Measurements from ENCODE around the gene PIK3C3. TPM values are rescaled to one million over a fixed set of nuclear protein-coding genes. Genes with fewer than 3 reads are reported as not detected.

Gene PIK3C3
- total RNA-seq, 4 donors from 2014 or later: 26.2 to 63.2 (median 30.8) TPM

DNA sequence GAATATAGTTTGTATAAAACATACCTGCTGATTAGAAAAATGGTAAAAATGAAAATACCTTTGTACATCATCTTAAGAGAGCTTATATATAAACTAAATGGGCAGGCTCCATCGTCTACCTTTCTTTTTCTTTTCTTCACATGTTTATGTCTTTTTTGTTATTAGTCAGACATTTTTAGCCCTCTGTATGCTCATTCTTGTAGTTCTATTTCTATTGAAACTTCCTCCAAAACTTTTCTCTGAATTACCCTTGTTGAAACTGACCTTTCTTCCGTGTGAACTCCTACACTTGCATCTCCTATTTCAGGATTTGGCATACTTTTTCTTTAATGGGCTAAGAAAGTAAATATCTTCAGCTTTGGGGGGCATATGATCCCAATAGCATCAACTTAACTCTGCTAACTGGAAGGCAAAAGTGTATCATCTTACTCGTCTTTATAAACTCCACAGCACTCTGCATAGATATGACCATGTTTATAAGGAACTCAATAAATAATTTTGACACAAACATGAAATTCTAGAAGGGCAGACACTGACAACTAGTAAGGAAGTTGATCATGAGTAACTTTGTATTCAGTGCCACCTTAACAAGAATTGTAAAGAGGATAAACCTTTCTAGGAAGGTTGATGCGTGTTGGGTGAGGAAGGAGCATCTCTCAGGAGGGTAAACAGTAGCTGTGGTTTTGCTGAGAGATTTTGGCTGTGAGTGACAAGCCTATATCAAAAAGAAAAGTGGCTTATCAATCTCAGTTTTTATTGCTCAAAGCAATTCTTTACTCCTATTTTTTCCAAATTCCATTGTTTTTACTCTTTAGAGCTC is 127.6 kb downstream of the PIK3C3 start:
- Histone ChIP-seq H3K27me3 (no peaks in the 10 kb centered on the region), H3K4me1 (no peaks in the 10 kb centered on the region), H3K27ac (no peak overlapping the region), H3K4me3 (no peak overlapping the region), H3K9me3 (no peaks in the 10 kb centered on the region), H3K36me3 (peaks cover 31% of the 10 kb centered on the region)
- no peak for DNase-seq (ENCODE audit: low spot score in 2 of 2)
- 90% methylated on average over 4 of the region's 4 CpGs for WGBS
- TF ChIP-seq CTCF (IDR thresholded peaks at IDR 0.05) (no peak), EP300 (IDR thresholded peaks at IDR 0.05) (no peak), POLR2A (IDR thresholded peaks at IDR 0.05) (no peak), POLR2AphosphoS5 (IDR thresholded peaks at IDR 0.05) (no peak)

DNA sequence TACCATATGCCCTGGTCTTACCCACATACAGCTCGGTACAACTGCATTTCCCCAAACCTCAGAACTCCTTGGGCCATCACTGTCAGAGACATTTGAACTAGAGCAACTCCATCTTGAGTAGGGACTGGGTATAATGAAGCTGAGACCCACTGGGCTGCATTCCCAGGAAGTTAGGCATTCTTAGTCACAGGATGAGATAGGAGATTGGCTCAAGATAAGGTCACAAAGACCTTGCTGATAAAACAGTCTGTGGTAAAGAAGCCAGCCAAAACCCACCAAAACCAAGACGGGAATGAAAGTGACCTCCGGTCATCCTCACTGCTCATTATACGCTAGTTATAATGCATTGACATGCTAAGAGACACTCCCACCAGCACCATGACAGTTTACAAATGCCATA is 131.3 kb downstream of the PIK3C3 start:
- DNase-seq (ENCODE audit: low spot score in 2 of 2): no peak
- H3K27ac ChIP-seq: no peak overlapping the region
- WGBS: 88% methylated on average over 4 of the region's 4 CpGs

DNA sequence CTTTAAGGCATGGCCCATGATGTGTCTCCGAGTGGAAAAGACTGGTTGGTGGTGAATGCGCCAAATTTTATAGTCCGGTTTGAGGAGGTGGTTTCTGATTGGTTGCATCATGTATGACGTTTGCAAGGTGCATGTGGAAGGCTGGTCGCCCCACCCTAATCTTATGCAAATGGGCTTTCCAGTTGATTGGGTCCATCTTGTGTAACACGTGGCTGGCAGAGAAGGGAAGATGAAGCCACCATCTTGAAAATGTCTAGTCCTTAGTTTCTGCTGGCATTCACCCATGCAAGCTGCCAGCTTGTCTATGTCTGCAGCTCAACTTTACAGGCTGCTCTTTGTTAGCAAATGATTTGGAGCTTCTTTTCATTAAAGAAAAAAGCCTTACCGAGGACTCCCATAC is 132.2 kb downstream of the PIK3C3 start:
- H3K4me1 ChIP-seq: no peaks in the 10 kb centered on the region
- H3K4me3 ChIP-seq: no peak overlapping the region
- H3K9me3 ChIP-seq: no peaks in the 10 kb centered on the region
- no peak overlapping the region for H3K27ac ChIP-seq
- no peak for DNase-seq (ENCODE audit: low spot score in 2 of 2)
- H3K27me3 ChIP-seq: no peaks in the 10 kb centered on the region
- TF ChIP-seq POLR2AphosphoS5 (IDR thresholded peaks at IDR 0.05) (no peak), CTCF (IDR thresholded peaks at IDR 0.05) (no peak), EP300 (IDR thresholded peaks at IDR 0.05) (no peak), POLR2A (IDR thresholded peaks at IDR 0.05) (no peak)
- WGBS: 84% methylated on average over 7 of the region's 7 CpGs
- no peaks in the 10 kb centered on the region for H3K36me3 ChIP-seq

More for the DNA sequence above, 131.3 kb downstream of the PIK3C3 start:
- TF ChIP-seq POLR2A (IDR thresholded peaks at IDR 0.05) (no peak), POLR2AphosphoS5 (IDR thresholded peaks at IDR 0.05) (no peak)
- no peaks in the 10 kb centered on the region for H3K4me1 ChIP-seq
- H3K9me3 ChIP-seq: no peaks in the 10 kb centered on the region
- H3K36me3 ChIP-seq: peaks cover 1% of the 10 kb centered on the region
- no peaks in the 10 kb centered on the region for H3K27me3 ChIP-seq
- no peak overlapping the region for H3K4me3 ChIP-seq

DNA sequence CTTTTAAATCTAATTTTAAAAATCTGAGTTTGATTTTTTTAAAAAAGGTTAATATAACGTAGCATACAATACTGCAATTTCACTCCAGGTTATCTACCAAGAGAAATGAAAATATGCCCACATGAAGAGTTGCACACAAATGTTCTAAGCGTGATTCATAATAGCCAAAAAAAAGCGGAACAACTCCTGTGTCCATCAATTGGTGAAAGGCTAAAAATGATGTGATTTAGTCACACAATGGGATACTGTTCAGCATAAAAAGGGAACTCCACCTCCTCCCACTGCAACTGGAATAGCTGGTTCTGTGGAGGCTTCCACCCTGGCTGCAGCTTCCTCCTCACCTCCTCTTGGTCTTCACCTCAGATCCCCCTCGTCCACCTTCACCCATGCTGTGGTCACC is 132.8 kb downstream of the PIK3C3 start:
- no peaks in the 10 kb centered on the region for H3K9me3 ChIP-seq
- no peak for TF ChIP-seq EP300 (IDR thresholded peaks at IDR 0.05)
- TF ChIP-seq CTCF (IDR thresholded peaks at IDR 0.05): no peak
- no peak for TF ChIP-seq POLR2AphosphoS5 (IDR thresholded peaks at IDR 0.05)
- TF ChIP-seq POLR2A (IDR thresholded peaks at IDR 0.05): no peak
- H3K4me3 ChIP-seq: no peak overlapping the region
- no peaks in the 10 kb centered on the region for H3K27me3 ChIP-seq
- no peak for DNase-seq (ENCODE audit: low spot score in 2 of 2)
- WGBS: 87% methylated on average over 4 of the region's 4 CpGs
- peaks cover 3% of the 10 kb centered on the region for H3K4me1 ChIP-seq
- no peaks in the 10 kb centered on the region for H3K36me3 ChIP-seq
- H3K27ac ChIP-seq: no peak overlapping the region

DNA sequence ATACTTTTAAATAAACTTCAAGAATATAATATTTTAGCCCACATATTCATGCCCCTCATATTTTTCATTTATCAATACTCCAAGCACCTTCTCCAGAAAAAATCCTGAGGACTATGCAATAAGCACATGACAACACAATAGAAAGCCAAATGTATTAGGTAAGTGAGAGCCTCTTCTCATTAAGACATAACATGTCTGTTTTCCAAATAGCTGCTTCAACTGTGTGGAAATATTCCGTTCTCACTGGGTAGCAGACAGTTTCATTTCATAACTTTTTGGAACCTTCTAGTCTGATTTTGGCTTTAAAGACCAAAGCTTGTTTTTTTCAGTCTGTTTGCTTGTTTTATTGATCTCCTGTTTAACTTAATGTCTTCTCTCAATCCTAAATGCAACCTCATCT is 137.8 kb downstream of the PIK3C3 start:
- Histone ChIP-seq H3K27ac (no peak overlapping the region), H3K9me3 (no peaks in the 10 kb centered on the region), H3K27me3 (no peaks in the 10 kb centered on the region), H3K4me3 (no peak overlapping the region), H3K36me3 (no peaks in the 10 kb centered on the region), H3K4me1 (peaks cover 3% of the 10 kb centered on the region)
- WGBS: 51% methylated on average over 1 of the region's 1 CpG
- DNase-seq (ENCODE audit: low spot score in 2 of 2): no peak
- no peak for TF ChIP-seq POLR2A (IDR thresholded peaks at IDR 0.05)
- TF ChIP-seq CTCF (IDR thresholded peaks at IDR 0.05): no peak
- TF ChIP-seq EP300 (IDR thresholded peaks at IDR 0.05): no peak
- TF ChIP-seq POLR2AphosphoS5 (IDR thresholded peaks at IDR 0.05): no peak

Measured in suprapubic skin (tissue), 4 donors.